Measurements from ENCODE around the gene PERCC1.
"Not testable (repeated sequence)": the region's sequence is repeated elsewhere in the genome, so short reads cannot be mapped to it uniquely, and the experiment has no call there.

Gene PERCC1

GRCh38 chr16:1436731-1437355, 6.0 kb downstream of the PERCC1 start:
- Mint-ChIP-seq H3K36me3 (no peaks in the 10 kb centered on the region), H3K4me3 (no peak overlapping the region), H3K27me3 (no peaks in the 10 kb centered on the region), H3K9me3 (ENCODE audit: low read depth) (no peaks in the 10 kb centered on the region), H3K4me1 (ENCODE audit: low read depth) (no peaks in the 10 kb centered on the region), H3K27ac (no peak overlapping the region)

GRCh38 chr16:1437606-1438005, 6.7 kb downstream of the PERCC1 start:
- no peaks in the 10 kb centered on the region for H3K27me3 Mint-ChIP-seq
- no peak overlapping the region for H3K4me3 Mint-ChIP-seq
- H3K9me3 Mint-ChIP-seq (ENCODE audit: low read depth) = no peaks in the 10 kb centered on the region
- H3K36me3 Mint-ChIP-seq = no peaks in the 10 kb centered on the region
- H3K27ac Mint-ChIP-seq = no peak overlapping the region
- no peaks in the 10 kb centered on the region for H3K4me1 Mint-ChIP-seq (ENCODE audit: low read depth)

- Mint-ChIP-seq H3K36me3 (no peaks in the 10 kb centered on the region), H3K4me1 (ENCODE audit: low read depth) (no peaks in the 10 kb centered on the region), H3K9me3 (ENCODE audit: low read depth) (no peaks in the 10 kb centered on the region)
These were observed 7.6 kb downstream of the PERCC1 start for GRCh38 chr16:1438229-1439057.

GRCh38 chr16:1439058-1439698, 8.3 kb downstream of the PERCC1 start:
- no peak overlapping the region for H3K4me3 Mint-ChIP-seq
- H3K27ac Mint-ChIP-seq = no peak overlapping the region
- H3K9me3 Mint-ChIP-seq (ENCODE audit: low read depth) = no peaks in the 10 kb centered on the region

More at GRCh38 chr16:1438229-1439057, 7.6 kb downstream of the PERCC1 start:
- Mint-ChIP-seq H3K4me3 (no peak overlapping the region), H3K27me3 (no peaks in the 10 kb centered on the region), H3K27ac (no peak overlapping the region)

GRCh38 chr16:1439699-1440074, 8.8 kb downstream of the PERCC1 start:
- H3K27ac Mint-ChIP-seq; H3K9me3 Mint-ChIP-seq (ENCODE audit: low read depth); H3K4me3 Mint-ChIP-seq; H3K4me1 Mint-ChIP-seq (ENCODE audit: low read depth); H3K36me3 Mint-ChIP-seq; H3K27me3 Mint-ChIP-seq: not testable (repeated sequence)

More at GRCh38 chr16:1439058-1439698, 8.3 kb downstream of the PERCC1 start:
- Mint-ChIP-seq H3K27me3 (no peaks in the 10 kb centered on the region), H3K4me1 (ENCODE audit: low read depth) (no peaks in the 10 kb centered on the region), H3K36me3 (no peaks in the 10 kb centered on the region)

GRCh38 chr16:1441391-1441829, 10.5 kb downstream of the PERCC1 start:
- Mint-ChIP-seq H3K9me3 (ENCODE audit: low read depth) (no peaks in the 10 kb centered on the region), H3K4me3 (no peak overlapping the region), H3K27ac (no peak overlapping the region), H3K27me3 (no peaks in the 10 kb centered on the region), H3K4me1 (ENCODE audit: low read depth) (no peaks in the 10 kb centered on the region), H3K36me3 (no peaks in the 10 kb centered on the region)

GRCh38 chr16:1442697-1443096, 11.8 kb downstream of the PERCC1 start:
- H3K4me1 Mint-ChIP-seq (ENCODE audit: low read depth) = no peaks in the 10 kb centered on the region
- no peak overlapping the region for H3K27ac Mint-ChIP-seq
- no peaks in the 10 kb centered on the region for H3K9me3 Mint-ChIP-seq (ENCODE audit: low read depth)
- no peak overlapping the region for H3K4me3 Mint-ChIP-seq
- H3K36me3 Mint-ChIP-seq = no peaks in the 10 kb centered on the region
- no peaks in the 10 kb centered on the region for H3K27me3 Mint-ChIP-seq

GRCh38 chr16:1443403-1443973, 12.6 kb downstream of the PERCC1 start:
- no peaks in the 10 kb centered on the region for H3K27me3 Mint-ChIP-seq
- no peaks in the 10 kb centered on the region for H3K9me3 Mint-ChIP-seq (ENCODE audit: low read depth)
- H3K27ac Mint-ChIP-seq = no peak overlapping the region
- no peaks in the 10 kb centered on the region for H3K36me3 Mint-ChIP-seq
- no peak overlapping the region for H3K4me3 Mint-ChIP-seq
- no peaks in the 10 kb centered on the region for H3K4me1 Mint-ChIP-seq (ENCODE audit: low read depth)

- Mint-ChIP-seq H3K27ac (no peak within 1 kb of the TSS), H3K36me3 (no peaks in the 10 kb centered on the region), H3K4me1 (ENCODE audit: low read depth) (no peaks in the 10 kb centered on the region), H3K9me3 (ENCODE audit: low read depth) (no peaks in the 10 kb centered on the region), H3K27me3 (no peaks in the 10 kb centered on the region), H3K4me3 (no peak within 1 kb of the TSS)
These were observed 13.3 kb downstream of the PERCC1 start, which contains the start of gene CCDC154 for GRCh38 chr16:1443980-1444729. Gene CCDC154, minus strand, starts transcription at chr16:1444556. Its CDS starts 234 bp downstream, at chr16:1444322.

- Mint-ChIP-seq H3K27ac (no peak overlapping the region), H3K27me3 (no peaks in the 10 kb centered on the region), H3K4me1 (ENCODE audit: low read depth) (no peaks in the 10 kb centered on the region), H3K9me3 (ENCODE audit: low read depth) (no peaks in the 10 kb centered on the region), H3K4me3 (no peak overlapping the region), H3K36me3 (no peaks in the 10 kb centered on the region)
These were observed 14.0 kb downstream of the PERCC1 start for GRCh38 chr16:1444730-1445517.

- Mint-ChIP-seq H3K4me3 (no peak overlapping the region), H3K4me1 (ENCODE audit: low read depth) (no peaks in the 10 kb centered on the region), H3K9me3 (ENCODE audit: low read depth) (no peaks in the 10 kb centered on the region), H3K27me3 (no peaks in the 10 kb centered on the region), H3K27ac (no peak overlapping the region), H3K36me3 (no peaks in the 10 kb centered on the region)
These were observed 14.8 kb downstream of the PERCC1 start for GRCh38 chr16:1445518-1446203.

- peaks cover 2% of the 10 kb centered on the region for H3K36me3 Mint-ChIP-seq
- H3K4me1 Mint-ChIP-seq (ENCODE audit: low read depth) = no peaks in the 10 kb centered on the region
- H3K27ac Mint-ChIP-seq = no peak overlapping the region
- no peaks in the 10 kb centered on the region for H3K27me3 Mint-ChIP-seq
- H3K9me3 Mint-ChIP-seq (ENCODE audit: low read depth) = no peaks in the 10 kb centered on the region
- no peak overlapping the region for H3K4me3 Mint-ChIP-seq
These were observed 15.6 kb downstream of the PERCC1 start for GRCh38 chr16:1446296-1447080.

GRCh38 chr16:1447965-1448364, 17.1 kb downstream of the PERCC1 start:
- H3K27me3 Mint-ChIP-seq = no peaks in the 10 kb centered on the region
- H3K9me3 Mint-ChIP-seq (ENCODE audit: low read depth) = no peaks in the 10 kb centered on the region
- H3K4me3 Mint-ChIP-seq = no peak overlapping the region
- H3K27ac Mint-ChIP-seq = no peak overlapping the region
- H3K36me3 Mint-ChIP-seq = peaks cover 2% of the 10 kb centered on the region
- H3K4me1 Mint-ChIP-seq (ENCODE audit: low read depth) = no peaks in the 10 kb centered on the region

All from activated naive CD8-positive, alpha-beta T cell (primary cell).